HCT116 (cell line): ENCODE results near the gene DLK1. TPM values are rescaled to one million over a fixed set of nuclear protein-coding genes. Genes with fewer than 3 reads are reported as not detected.

Source experiments
- ATAC-seq: fragments of 200-7000 bp; cut with Tn5 transposase; 2 replicates; pipeline ENCODE4 v1.9.1; 2020; ENCODE audit warnings: mild to moderate bottlenecking, moderate library complexity
- BruUV-seq: library from RNA; stranded (reverse); fragments of 400-500 nt; replicated peaks from 2 replicates; lab custom pipeline; 2021; lab: Mats Ljungman, UMichigan
- CTCF ChIA-PET: fragments of 300-600 bp; sonication (Branson Sonifier 250); formaldehyde crosslinking; loops from one replicate; lab custom pipeline; 2021; ENCODE audit warnings: antibody characterized with exemption; lab: Charles Lee
- POLR2A ChIA-PET: fragments of 300-600, 350-600 bp; sonication (Branson Sonifier 250); formaldehyde crosslinking; loops from one replicate; lab custom pipeline; 2021; ENCODE audit warnings: antibody characterized with exemption; lab: Charles Lee
- RAD21 ChIA-PET, 2 experiments: fragments of 300-600 bp; sonication (Branson Sonifier 250); formaldehyde crosslinking; loops; one replicate each; lab custom pipeline; 2023; ENCODE audit warnings: low total read pairs in 2 of 2; ENCODE audit not compliant: uncharacterized antibody in 2 of 2, unreplicated experiment in 2 of 2, low non-redundant PET in 1 of 2; lab: Charles Lee
- DNase-seq: peaks from one replicate; pipeline ENCODE4 v3.0.0-alpha.2; 2010; ENCODE audit warnings: low read depth, low spot score
- H2AFZ ChIP-seq: fragments of 200-600 bp; shearing (Covaris generic), sonication (generic); 2 replicates; pipeline ENCODE4 v1.6.1; 2017; ENCODE audit warnings: low read depth, mixed run types, mixed read lengths, antibody characterized with exemption, low read length; ENCODE audit not compliant: poor library complexity, severe bottlenecking
- H3K27ac ChIP-seq: 2 replicates; pipeline ENCODE4 v1.5.1; 2012; ENCODE audit warnings: low read depth, low read length
- H3K27me3 ChIP-seq: fragments of 200-600 bp; sonication (generic); 2 replicates; pipeline ENCODE4 v1.6.1; 2016; ENCODE audit warnings: mixed run types, low read length, mixed read lengths; ENCODE audit not compliant: insufficient read depth
- H3K36me3 ChIP-seq, 2 experiments: fragments of 200-500 bp in 1 of 2; fragments of 200-600 bp in 1 of 2; sonication (Bioruptor generic) in 1 of 2; sonication (generic) in 1 of 2; 2 replicates each; pipeline versions ENCODE4 v1.5.1 to v1.6.1; 2014 to 2016; ENCODE audit warnings: low read length in 2 of 2, inconsistent platforms in 1 of 2, mixed read lengths in 1 of 2, mixed run types in 1 of 2; ENCODE audit not compliant: insufficient read depth in 2 of 2, control insufficient read depth in 1 of 2
- H3K4me1 ChIP-seq, 2 experiments: fragments of 200-600 bp in 1 of 2; sonication (generic) in 1 of 2; 2 replicates each; pipeline versions ENCODE4 v1.5.1 to v1.6.1; 2012 to 2017; ENCODE audit warnings: low read length in 2 of 2, inconsistent platforms in 1 of 2, mild to moderate bottlenecking in 1 of 2, mixed read lengths in 1 of 2, mixed run types in 1 of 2, moderate library complexity in 1 of 2; ENCODE audit not compliant: insufficient read depth in 2 of 2, control insufficient read depth in 1 of 2
- H3K4me2 ChIP-seq: fragments of 200-600 bp; sonication (generic); 2 replicates; pipeline ENCODE4 v1.6.1; 2017; ENCODE audit warnings: mixed run types, low read length, mixed read lengths
- H3K4me3 ChIP-seq, 2 experiments: fragments of 200-600 bp in 1 of 2; sonication (generic) in 1 of 2; replicated peaks in 1 of 2; 2 replicates each; pipeline ENCODE4 v1.5.1; 2011 to 2016; ENCODE audit warnings: low read length in 2 of 2, control low read depth in 1 of 2, low read depth in 1 of 2, mild to moderate bottlenecking in 1 of 2, mixed read lengths in 1 of 2, mixed run types in 1 of 2
- H3K79me2 ChIP-seq: fragments of 200-600 bp; sonication (generic); 2 replicates; pipeline ENCODE4 v1.6.1; 2017; ENCODE audit warnings: mild to moderate bottlenecking, mixed run types, low read length, moderate library complexity, mixed read lengths; ENCODE audit not compliant: insufficient read depth
- H3K9ac ChIP-seq: fragments of 200-600 bp; sonication (generic); 2 replicates; pipeline ENCODE4 v1.6.1; 2016; ENCODE audit warnings: low read length, mixed read lengths
- H3K9me2 ChIP-seq: fragments of 200-600 bp; sonication (generic), shearing (Covaris generic); 2 replicates; pipeline ENCODE4 v1.6.1; 2017; ENCODE audit warnings: mixed run types, mild to moderate bottlenecking, moderate library complexity; ENCODE audit not compliant: insufficient read depth
- H3K9me3 ChIP-seq, 2 experiments: fragments of 200-500 bp in 1 of 2; fragments of 200-600 bp in 1 of 2; sonication (Bioruptor generic) in 1 of 2; sonication (generic) in 1 of 2; 2 replicates each; pipeline ENCODE4 v1.6.1; 2014 to 2017; ENCODE audit warnings: low read length in 2 of 2, mixed read lengths in 2 of 2, inconsistent platforms in 1 of 2, low read depth in 1 of 2, mild to moderate bottlenecking in 1 of 2, mixed run types in 1 of 2, moderate library complexity in 1 of 2; ENCODE audit not compliant: control insufficient read depth in 1 of 2, insufficient read depth in 1 of 2
- H4K20me1 ChIP-seq: fragments of 200-600 bp; sonication (generic), shearing (Covaris generic); 2 replicates; pipeline ENCODE4 v1.6.1; 2017; ENCODE audit warnings: mixed run types, mild to moderate bottlenecking, moderate library complexity; ENCODE audit not compliant: insufficient read depth
- CBX3 ChIP-seq: IDR thresholded peaks from 2 replicates; pipeline ENCODE4 v1.6.1; 2012; ENCODE audit warnings: low read depth
- CEBPB ChIP-seq: IDR thresholded peaks from 2 replicates; pipeline ENCODE4 v1.6.1; 2012; ENCODE audit warnings: low read depth
- CTCF ChIP-seq, 3 experiments: fragments of 200-600 bp in 1 of 3; sonication (generic) in 1 of 3; IDR thresholded peaks in 2 of 3; conservative IDR thresholded peaks in 1 of 3; 2 replicates each; pipeline ENCODE4 v1.5.1; 2012 to 2017; ENCODE audit warnings: low read depth in 2 of 3, low read length in 2 of 3, antibody characterized with exemption in 1 of 3, borderline replicate concordance in 1 of 3, control low read depth in 1 of 3, mild to moderate bottlenecking in 1 of 3, mixed read lengths in 1 of 3, mixed run types in 1 of 3, moderate library complexity in 1 of 3; ENCODE audit not compliant: insufficient read depth in 1 of 3
- EGR1 ChIP-seq: IDR thresholded peaks from 2 replicates; pipeline ENCODE4 v1.6.1; 2012; ENCODE audit warnings: low read depth
- EZH2 ChIP-seq: fragments of 200-600 bp; sonication (generic); IDR thresholded peaks from 2 replicates; pipeline ENCODE4 v1.6.1; 2017; ENCODE audit warnings: antibody characterized with exemption, mixed run types
- EZH2phosphoT487 ChIP-seq: fragments of 200-600 bp; IDR thresholded peaks from 2 replicates; pipeline ENCODE4 v1.6.1; 2018; ENCODE audit warnings: antibody characterized with exemption, borderline replicate concordance
- FOSL1 ChIP-seq: IDR thresholded peaks from 2 replicates; pipeline ENCODE4 v1.6.1; 2012; ENCODE audit warnings: low read depth
- JUND ChIP-seq: IDR thresholded peaks from 2 replicates; pipeline ENCODE4 v1.6.1; 2012
- MAX ChIP-seq: IDR thresholded peaks from 2 replicates; pipeline ENCODE4 v1.6.1; 2012
- POLR2A ChIP-seq: IDR thresholded peaks from 2 replicates; pipeline ENCODE4 v1.7.0; 2011; ENCODE audit warnings: borderline replicate concordance; ENCODE audit not compliant: insufficient read depth, insufficient read length; ENCODE audit errors: extremely low read depth
- POLR2AphosphoS5 ChIP-seq: IDR thresholded peaks from 2 replicates; pipeline ENCODE4 v1.6.1; 2011; ENCODE audit warnings: mild to moderate bottlenecking, low read depth, low read length, moderate library complexity
- RAD21 ChIP-seq: IDR thresholded peaks from 2 replicates; pipeline ENCODE4 v1.6.1; 2012; ENCODE audit warnings: low read depth, mild to moderate bottlenecking
- SP1 ChIP-seq: IDR thresholded peaks from 2 replicates; pipeline ENCODE4 v1.6.1; 2012; ENCODE audit warnings: low read depth
- TCF7L2 ChIP-seq: IDR thresholded peaks from 2 replicates; pipeline ENCODE4 v1.7.0; 2011; ENCODE audit warnings: borderline replicate concordance, inconsistent platforms; ENCODE audit not compliant: insufficient read depth, insufficient read length; ENCODE audit errors: extremely low read depth
- YY1 ChIP-seq: IDR thresholded peaks from 2 replicates; pipeline ENCODE4 v1.6.1; 2011; ENCODE audit warnings: low read length, low read depth, moderate library complexity, mild to moderate bottlenecking; ENCODE audit not compliant: insufficient replicate concordance; ENCODE audit errors: extremely low read depth
- ZFX ChIP-seq: fragments of 450-650 bp; IDR thresholded peaks from 2 replicates; pipeline ENCODE4 v1.6.1; 2017
- ZNF274 ChIP-seq: fragments of 200-500 bp; sonication (Bioruptor generic); IDR thresholded peaks from 2 replicates; pipeline ENCODE4 v1.6.1; 2014; ENCODE audit warnings: mild to moderate bottlenecking, low read depth, low read length, inconsistent platforms
- intact Hi-C: fragments of 100-400 bp; cut with micrococcal nuclease; formaldehyde crosslinking; loops from 2 replicates; pipeline ENCODE4 v1.10.0; 2022
- total RNA-seq: library from RNA; stranded (reverse); gene quantifications from one replicate; pipeline ENCODE4 v1.2.1, GENCODE V29; 2021; ENCODE audit not compliant: unreplicated experiment
- TF ChIP-seq, protein P1 (sequence below): IDR thresholded peaks from 2 replicates; pipeline ENCODE4 v1.6.1; 2012
- TF ChIP-seq, protein P2 (sequence below): IDR thresholded peaks from 2 replicates; pipeline ENCODE4 v1.6.1; 2011; ENCODE audit warnings: mild to moderate bottlenecking, low read length, moderate library complexity; ENCODE audit not compliant: insufficient replicate concordance; ENCODE audit errors: extremely low read depth
- TF ChIP-seq, protein P3 (sequence below): IDR thresholded peaks from 2 replicates; pipeline ENCODE4 v1.6.1; 2012; ENCODE audit warnings: low read depth

Gene DLK1
- total RNA-seq, 1 experiment from 2014 or later = 1.5 TPM

- Histone ChIP-seq H3K9me2 (no peaks in the 10 kb centered on the region), H3K27me3 (no peaks in the 10 kb centered on the region), H3K79me2 (no peaks in the 10 kb centered on the region), H3K9me3 (no peaks in the 10 kb centered on the region), H3K4me1 (no peaks in the 10 kb centered on the region), H2AFZ (no peak overlapping the region), H3K27ac (no peak overlapping the region), H3K4me2 (no peak overlapping the region), H3K4me3 (no peak overlapping the region), H3K36me3 (no peaks in the 10 kb centered on the region), H3K9ac (no peak overlapping the region), H4K20me1 (no peaks in the 10 kb centered on the region)
- BruUV-seq = no TSS peak
- POLR2A ChIA-PET = no interaction called here
- TF ChIP-seq, protein P1, sequence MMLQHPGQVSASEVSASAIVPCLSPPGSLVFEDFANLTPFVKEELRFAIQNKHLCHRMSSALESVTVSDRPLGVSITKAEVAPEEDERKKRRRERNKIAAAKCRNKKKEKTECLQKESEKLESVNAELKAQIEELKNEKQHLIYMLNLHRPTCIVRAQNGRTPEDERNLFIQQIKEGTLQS = no peak
- TF ChIP-seq, protein P2, sequence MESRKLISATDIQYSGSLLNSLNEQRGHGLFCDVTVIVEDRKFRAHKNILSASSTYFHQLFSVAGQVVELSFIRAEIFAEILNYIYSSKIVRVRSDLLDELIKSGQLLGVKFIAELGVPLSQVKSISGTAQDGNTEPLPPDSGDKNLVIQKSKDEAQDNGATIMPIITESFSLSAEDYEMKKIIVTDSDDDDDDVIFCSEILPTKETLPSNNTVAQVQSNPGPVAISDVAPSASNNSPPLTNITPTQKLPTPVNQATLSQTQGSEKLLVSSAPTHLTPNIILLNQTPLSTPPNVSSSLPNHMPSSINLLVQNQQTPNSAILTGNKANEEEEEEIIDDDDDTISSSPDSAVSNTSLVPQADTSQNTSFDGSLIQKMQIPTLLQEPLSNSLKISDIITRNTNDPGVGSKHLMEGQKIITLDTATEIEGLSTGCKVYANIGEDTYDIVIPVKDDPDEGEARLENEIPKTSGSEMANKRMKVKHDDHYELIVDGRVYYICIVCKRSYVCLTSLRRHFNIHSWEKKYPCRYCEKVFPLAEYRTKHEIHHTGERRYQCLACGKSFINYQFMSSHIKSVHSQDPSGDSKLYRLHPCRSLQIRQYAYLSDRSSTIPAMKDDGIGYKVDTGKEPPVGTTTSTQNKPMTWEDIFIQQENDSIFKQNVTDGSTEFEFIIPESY = no peak
- no peak for TF ChIP-seq ZNF274
- no peak for TF ChIP-seq RAD21
- TF ChIP-seq, protein P3, sequence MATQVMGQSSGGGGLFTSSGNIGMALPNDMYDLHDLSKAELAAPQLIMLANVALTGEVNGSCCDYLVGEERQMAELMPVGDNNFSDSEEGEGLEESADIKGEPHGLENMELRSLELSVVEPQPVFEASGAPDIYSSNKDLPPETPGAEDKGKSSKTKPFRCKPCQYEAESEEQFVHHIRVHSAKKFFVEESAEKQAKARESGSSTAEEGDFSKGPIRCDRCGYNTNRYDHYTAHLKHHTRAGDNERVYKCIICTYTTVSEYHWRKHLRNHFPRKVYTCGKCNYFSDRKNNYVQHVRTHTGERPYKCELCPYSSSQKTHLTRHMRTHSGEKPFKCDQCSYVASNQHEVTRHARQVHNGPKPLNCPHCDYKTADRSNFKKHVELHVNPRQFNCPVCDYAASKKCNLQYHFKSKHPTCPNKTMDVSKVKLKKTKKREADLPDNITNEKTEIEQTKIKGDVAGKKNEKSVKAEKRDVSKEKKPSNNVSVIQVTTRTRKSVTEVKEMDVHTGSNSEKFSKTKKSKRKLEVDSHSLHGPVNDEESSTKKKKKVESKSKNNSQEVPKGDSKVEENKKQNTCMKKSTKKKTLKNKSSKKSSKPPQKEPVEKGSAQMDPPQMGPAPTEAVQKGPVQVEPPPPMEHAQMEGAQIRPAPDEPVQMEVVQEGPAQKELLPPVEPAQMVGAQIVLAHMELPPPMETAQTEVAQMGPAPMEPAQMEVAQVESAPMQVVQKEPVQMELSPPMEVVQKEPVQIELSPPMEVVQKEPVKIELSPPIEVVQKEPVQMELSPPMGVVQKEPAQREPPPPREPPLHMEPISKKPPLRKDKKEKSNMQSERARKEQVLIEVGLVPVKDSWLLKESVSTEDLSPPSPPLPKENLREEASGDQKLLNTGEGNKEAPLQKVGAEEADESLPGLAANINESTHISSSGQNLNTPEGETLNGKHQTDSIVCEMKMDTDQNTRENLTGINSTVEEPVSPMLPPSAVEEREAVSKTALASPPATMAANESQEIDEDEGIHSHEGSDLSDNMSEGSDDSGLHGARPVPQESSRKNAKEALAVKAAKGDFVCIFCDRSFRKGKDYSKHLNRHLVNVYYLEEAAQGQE = no peak
- no peak for TF ChIP-seq POLR2AphosphoS5
- no peak for TF ChIP-seq SP1
- no peak for TF ChIP-seq EZH2phosphoT487
- TF ChIP-seq ZFX = no peak
- TF ChIP-seq YY1 = no peak
- TF ChIP-seq POLR2A = no peak
- no peak for TF ChIP-seq CEBPB
- TF ChIP-seq CTCF (IDR thresholded peaks at IDR 0.05 in 2 of 3, conservative IDR thresholded peaks at IDR 0.05 in 1 of 3; ENCODE audit: borderline replicate concordance in 1 of 3, insufficient read depth in 1 of 3, low read depth in 2 of 3, low read length in 2 of 3) = no peak
- no peak for TF ChIP-seq FOSL1
- no peak for TF ChIP-seq MAX
- no peak for TF ChIP-seq CBX3
- no peak for TF ChIP-seq EGR1
- TF ChIP-seq EZH2 = no peak
- TF ChIP-seq TCF7L2 = no peak
- TF ChIP-seq JUND = no peak
- CTCF ChIA-PET = no interaction called here
- no peak for DNase-seq
- ATAC-seq = no peak
- RAD21 ChIA-PET = no interaction called here
- intact Hi-C loops = no loop called here
These were observed 12.6 kb downstream of the DLK1 start for GRCh38 chr14:100739306-100739705.
